C4-2B (cell line): Measurements from ENCODE around the gene HCST.
"Not testable (repeated sequence)": the region's sequence is repeated elsewhere in the genome, so short reads cannot be mapped to it uniquely, and the experiment has no call there.

Experiments used
- H3K27ac ChIP-seq: fragments of 450-650 bp; 2 replicates; pipeline ENCODE4 v1.5.1; 2017
- ZFX ChIP-seq: fragments of 450-650 bp; IDR thresholded peaks from 2 replicates; pipeline ENCODE4 v1.6.1; 2017
- TF ChIP-seq, protein P1 (sequence below): fragments of 450-650 bp; conservative IDR thresholded peaks from 2 replicates; pipeline ENCODE4 v1.5.1; 2017; ENCODE audit warnings: mild to moderate bottlenecking

Gene HCST

DNA sequence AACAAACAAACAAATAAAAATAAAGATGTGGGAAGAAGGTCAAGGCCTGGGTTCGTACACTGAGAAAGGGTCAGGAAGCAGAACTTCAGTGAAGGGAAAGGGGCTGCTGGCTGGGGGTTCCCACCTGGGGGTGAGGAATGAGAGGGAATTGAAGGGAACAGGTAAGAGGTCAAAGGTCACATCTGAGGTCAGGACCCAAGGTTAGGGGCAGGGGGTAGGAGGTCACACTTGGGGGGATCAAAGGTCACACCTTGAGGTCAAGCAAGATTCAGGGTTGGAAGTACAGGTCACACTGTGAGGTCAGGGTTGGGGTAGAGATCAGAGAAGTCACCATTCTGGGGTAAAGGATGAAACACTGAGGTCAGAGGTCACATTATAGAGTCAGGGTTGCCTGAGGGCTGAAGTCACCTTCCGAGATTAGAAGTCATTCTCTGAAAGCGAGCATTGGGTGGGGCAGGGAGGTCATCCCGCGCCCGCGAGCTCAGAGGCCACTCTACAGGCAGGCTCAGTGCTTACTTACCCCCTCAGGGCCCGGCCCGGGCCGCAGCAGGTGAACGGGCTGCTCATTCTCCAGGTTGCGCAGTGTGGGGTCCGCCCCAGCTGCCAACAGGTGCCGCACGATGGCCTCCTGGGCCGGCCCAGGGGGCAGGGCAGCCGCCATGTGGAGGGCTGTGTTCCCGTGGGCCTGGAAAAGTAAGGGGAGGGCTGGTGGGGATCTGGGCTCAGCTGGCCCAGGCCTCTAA, 12.8 kb upstream of the HCST start:
- TF ChIP-seq, protein P1, sequence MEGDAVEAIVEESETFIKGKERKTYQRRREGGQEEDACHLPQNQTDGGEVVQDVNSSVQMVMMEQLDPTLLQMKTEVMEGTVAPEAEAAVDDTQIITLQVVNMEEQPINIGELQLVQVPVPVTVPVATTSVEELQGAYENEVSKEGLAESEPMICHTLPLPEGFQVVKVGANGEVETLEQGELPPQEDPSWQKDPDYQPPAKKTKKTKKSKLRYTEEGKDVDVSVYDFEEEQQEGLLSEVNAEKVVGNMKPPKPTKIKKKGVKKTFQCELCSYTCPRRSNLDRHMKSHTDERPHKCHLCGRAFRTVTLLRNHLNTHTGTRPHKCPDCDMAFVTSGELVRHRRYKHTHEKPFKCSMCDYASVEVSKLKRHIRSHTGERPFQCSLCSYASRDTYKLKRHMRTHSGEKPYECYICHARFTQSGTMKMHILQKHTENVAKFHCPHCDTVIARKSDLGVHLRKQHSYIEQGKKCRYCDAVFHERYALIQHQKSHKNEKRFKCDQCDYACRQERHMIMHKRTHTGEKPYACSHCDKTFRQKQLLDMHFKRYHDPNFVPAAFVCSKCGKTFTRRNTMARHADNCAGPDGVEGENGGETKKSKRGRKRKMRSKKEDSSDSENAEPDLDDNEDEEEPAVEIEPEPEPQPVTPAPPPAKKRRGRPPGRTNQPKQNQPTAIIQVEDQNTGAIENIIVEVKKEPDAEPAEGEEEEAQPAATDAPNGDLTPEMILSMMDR = no peak
- no peak for TF ChIP-seq ZFX
- H3K27ac ChIP-seq = no peak overlapping the region

DNA sequence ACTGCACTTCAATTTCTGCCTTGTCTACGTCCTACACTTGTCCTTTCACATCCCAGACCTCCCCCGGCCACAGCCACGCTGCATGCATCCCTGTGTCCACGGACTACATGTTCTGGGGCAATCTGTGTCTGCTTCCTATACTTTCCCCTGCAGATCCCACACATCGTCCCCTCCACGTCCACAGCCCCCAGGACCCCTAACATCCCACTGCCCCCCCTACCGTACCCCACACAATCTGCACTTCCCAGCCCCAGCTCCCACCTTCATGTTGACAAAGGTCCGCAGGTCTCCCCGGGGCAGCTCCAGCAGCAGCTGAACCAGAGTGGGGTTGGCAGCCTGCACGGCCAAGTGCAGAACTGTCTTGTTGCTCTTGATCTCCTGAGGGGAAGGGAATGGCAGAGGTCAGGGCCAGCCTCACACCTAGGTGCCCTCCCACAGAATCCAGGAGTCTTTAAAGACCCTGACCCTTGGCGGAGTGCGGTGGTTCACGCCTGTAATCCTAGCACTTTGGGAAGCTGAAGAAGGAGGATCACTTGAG, 12.1 kb upstream of the HCST start:
- TF ChIP-seq, protein P1 = no peak
- TF ChIP-seq ZFX = no peak
- no peak overlapping the region for H3K27ac ChIP-seq

DNA sequence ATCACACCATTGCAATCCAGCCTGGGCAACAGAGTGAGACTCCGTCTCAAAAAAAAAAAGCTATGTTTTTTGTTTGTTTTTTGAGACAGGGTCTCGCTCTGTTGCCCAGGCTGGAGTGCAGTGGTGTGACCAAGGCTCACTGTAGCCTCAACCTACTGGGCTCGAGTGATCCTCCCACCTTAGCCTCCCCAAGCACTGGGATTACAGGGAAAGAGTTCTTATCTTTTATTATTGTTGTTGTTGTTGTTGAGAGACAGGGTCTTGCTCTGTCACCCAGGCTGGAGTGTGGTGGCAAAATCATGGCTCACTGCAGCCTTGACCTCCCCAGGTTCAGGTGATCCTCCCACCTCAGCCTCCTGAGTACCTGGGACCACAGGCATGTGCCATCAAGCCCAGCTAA, 10.5 kb upstream of the HCST start:
- H3K27ac ChIP-seq = not testable (repeated sequence)

DNA sequence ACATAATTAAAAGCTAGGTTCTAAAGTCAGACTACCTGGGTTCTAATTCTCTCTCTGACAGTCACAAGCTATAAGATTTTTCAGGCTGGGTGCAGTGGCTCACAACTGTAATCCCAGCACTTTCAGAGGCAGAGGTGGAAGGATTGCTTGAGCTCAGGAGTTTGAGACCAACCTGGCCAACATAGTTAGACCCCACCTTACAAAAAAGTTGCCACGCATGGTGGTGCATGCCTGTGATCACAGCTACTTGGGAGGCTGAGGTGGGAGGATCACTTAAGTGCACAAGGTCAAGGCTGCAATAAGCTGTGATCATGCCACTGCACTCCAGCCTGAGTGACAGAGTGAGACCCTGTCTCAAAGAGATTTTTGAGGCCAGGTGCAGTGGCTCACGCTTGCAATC, 8.0 kb upstream of the HCST start:
- no peak for TF ChIP-seq ZFX
- TF ChIP-seq, protein P1 = no peak

DNA sequence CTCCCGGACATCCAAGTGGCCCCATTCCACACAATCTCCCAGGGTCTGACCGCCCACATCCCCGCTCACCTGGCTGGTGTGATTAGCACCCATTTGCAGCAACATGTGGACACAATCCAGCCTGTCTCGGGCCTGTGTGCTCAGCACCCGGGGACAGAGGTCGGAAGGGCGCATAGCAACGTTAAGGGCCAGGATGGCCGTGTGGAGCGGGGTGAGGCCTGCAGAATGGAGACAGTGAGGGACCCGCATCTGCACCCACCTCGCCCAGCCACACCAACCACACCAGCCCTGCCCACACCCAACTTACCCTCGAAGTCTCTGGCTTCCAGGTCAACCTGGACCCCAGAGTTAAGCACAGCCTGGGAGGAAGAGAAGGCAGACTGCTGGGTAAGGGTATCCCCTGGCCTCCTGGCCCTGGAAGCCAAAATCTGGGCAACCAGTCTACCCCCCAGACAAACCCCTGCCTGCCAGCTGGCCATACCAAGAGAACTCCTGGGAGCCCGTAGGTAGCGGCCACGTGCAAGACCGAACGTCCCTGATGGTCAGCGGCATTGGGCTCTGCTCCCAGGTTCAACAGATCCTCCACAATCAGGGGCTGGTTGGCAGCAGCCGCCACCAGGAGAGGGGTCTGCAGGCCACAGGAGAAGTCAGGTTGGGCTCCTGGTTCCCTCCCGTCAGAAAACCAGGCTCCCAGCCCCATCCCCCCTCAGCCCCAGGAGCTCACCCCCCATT, 6.3 kb upstream of the HCST start:
- H3K27ac ChIP-seq = no peak overlapping the region
- no peak for TF ChIP-seq ZFX
- TF ChIP-seq, protein P1 = no peak

More for the DNA sequence above, 8.0 kb upstream of the HCST start:
- no peak overlapping the region for H3K27ac ChIP-seq

DNA sequence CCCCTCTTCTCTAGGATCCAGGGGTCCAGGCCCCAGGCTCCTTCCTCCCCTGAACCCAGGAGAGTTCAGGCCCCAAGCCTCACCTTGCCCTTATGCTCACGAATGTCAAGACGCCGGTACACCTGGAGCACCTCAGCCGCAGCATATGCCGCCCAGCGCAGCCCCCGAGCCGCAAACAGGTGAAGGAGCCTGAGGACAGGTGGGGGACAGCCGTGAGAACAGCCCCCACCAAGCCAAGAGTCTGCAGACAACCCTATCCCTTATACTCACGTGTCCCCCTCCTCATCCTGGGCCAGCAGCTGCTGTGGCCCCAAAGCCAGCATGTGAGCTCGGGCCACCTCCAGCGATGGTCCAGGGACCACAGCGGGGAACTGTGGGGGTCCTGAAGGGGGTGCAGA, 5.7 kb upstream of the HCST start:
- no peak overlapping the region for H3K27ac ChIP-seq
- TF ChIP-seq, protein P1 = no peak
- no peak for TF ChIP-seq ZFX

DNA sequence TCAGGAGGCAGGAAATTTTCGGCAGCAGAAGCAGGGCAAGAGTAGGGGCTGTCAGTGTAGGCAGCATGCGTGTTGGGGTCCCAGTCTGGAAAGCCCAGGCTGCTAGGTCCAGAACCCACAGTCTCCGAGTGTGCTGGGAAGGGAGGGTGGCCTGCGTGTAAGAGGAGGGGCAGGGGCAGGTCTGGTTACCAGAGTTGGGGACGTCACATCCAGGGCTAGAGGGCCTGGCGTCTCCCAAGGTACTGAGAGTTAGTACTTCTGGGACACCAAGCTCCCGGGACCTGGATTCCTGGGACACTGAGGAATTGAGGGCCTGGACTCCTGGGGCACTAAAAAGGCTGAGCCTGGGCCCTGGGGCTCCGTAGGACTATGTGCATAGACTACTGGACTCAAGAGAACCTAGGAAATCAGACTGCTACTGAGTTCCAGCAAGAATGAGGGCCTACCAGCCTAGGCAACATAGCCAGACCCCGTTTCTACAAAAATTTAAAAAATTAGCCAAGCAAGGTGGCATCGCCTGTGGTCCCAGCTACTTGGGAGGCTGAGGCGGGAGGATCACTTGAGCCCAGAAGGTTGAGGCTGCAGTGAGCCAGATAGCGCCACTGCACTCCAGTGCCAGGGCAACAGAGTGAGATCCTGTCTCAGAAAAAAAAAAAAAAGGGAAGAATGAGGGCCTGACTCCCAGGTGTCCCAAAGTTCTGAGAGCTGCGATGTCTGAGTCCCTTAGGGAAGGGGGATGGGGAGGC, 4.5 kb upstream of the HCST start:
- TF ChIP-seq, protein P1 = no peak
- TF ChIP-seq ZFX = no peak
- H3K27ac ChIP-seq = peak overlapping the region; percentile 82
